Liver (tissue), 3 donors: ENCODE data around the gene GABRA4.

Source experiments
- ATF3 ChIP-seq: IDR thresholded peaks from 2 replicates; pipeline ENCODE4 v1.6.1; 2016; ENCODE audit warnings: antibody characterized with exemption
- CTCF ChIP-seq: fragments of 150-350 bp; IDR thresholded peaks from 2 replicates; pipeline ENCODE4 v1.5.1; 2017; ENCODE audit warnings: improper control_type of control experiment, low read depth, low read length; ENCODE audit not compliant: missing input control
- HNF4A ChIP-seq, 2 donors: conservative IDR thresholded peaks; 2 replicates each; pipeline ENCODE4 v1.6.1; 2016; ENCODE audit warnings: antibody characterized with exemption in 2 of 2, mild to moderate bottlenecking in 2 of 2
- JUND ChIP-seq, 2 donors: IDR thresholded peaks; 2 replicates each; pipeline ENCODE4 v1.6.1; 2016; ENCODE audit warnings: antibody characterized with exemption in 2 of 2
- MAX ChIP-seq: IDR thresholded peaks from 2 replicates; pipeline ENCODE4 v1.6.1; 2016; ENCODE audit warnings: antibody characterized with exemption
- REST ChIP-seq: IDR thresholded peaks from 2 replicates; pipeline ENCODE4 v1.6.1; 2016; ENCODE audit warnings: antibody characterized with exemption, mild to moderate bottlenecking
- RXRA ChIP-seq, 2 donors: IDR thresholded peaks; 2 replicates each; pipeline ENCODE4 v1.6.1; 2017 to 2018; ENCODE audit warnings: antibody characterized with exemption in 2 of 2, mild to moderate bottlenecking in 1 of 2
- SP1 ChIP-seq: IDR thresholded peaks from 2 replicates; pipeline ENCODE4 v1.6.1; 2018; ENCODE audit warnings: antibody characterized with exemption, mild to moderate bottlenecking
- ZBTB33 ChIP-seq: IDR thresholded peaks from 2 replicates; pipeline ENCODE4 v1.6.1; 2016; ENCODE audit warnings: antibody characterized with exemption
- donor health status: healthy.
- donor health status: healthy.

- no peak for TF ChIP-seq CTCF
- TF ChIP-seq RXRA (IDR thresholded peaks at IDR 0.05) = no peak
- TF ChIP-seq HNF4A (conservative IDR thresholded peaks at IDR 0.05) = no peak
- no peak for TF ChIP-seq ATF3
- TF ChIP-seq SP1 = no peak
- no peak for TF ChIP-seq ZBTB33
- TF ChIP-seq JUND (IDR thresholded peaks at IDR 0.05) = no peak
- no peak for TF ChIP-seq REST
- TF ChIP-seq MAX = no peak
Observed at GRCh38 chr4:47017081-47017480, 23.7 kb upstream of the GABRA4 start.
